ENCODE data around the gene FGF22. TPM values are rescaled to one million over a fixed set of nuclear protein-coding genes. Genes with fewer than 3 reads are reported as not detected.
A peak's percentile ranks its signal among the peaks of the same experiment; 100 is the strongest.

Gene FGF22
- total RNA-seq, 2 donors from 2014 or later: not detected

GRCh38 chr19:652467-653389, 13.0 kb downstream of the FGF22 start:
- H3K27ac ChIP-seq: no peak overlapping the region
- TF ChIP-seq CTCF (IDR thresholded peaks at IDR 0.05): no peak
- H3K9me3 ChIP-seq: no peaks in the 10 kb centered on the region
- H3K36me3 ChIP-seq: peaks cover 6% of the 10 kb centered on the region
- intact Hi-C loops (cut with DNase I): no loop called here
- no peak overlapping the region for H3K4me3 ChIP-seq
- no peak overlapping the region for H3K9ac ChIP-seq (ENCODE audit: low read depth in 2 of 2, low read length in 2 of 2)
- no peak for DNase-seq
- H3K4me1 ChIP-seq: no peaks in the 10 kb centered on the region
- H3K27me3 ChIP-seq: no peaks in the 10 kb centered on the region

- Histone ChIP-seq H3K36me3 (peaks cover 7% of the 10 kb centered on the region), H3K9ac (ENCODE audit: low read depth in 2 of 2, low read length in 2 of 2) (no peak overlapping the region), H3K9me3 (no peaks in the 10 kb centered on the region), H3K4me1 (peaks cover under 1% of the 10 kb centered on the region), H3K4me3 (no peak overlapping the region), H3K27me3 (no peaks in the 10 kb centered on the region), H3K27ac (no peak overlapping the region)
- intact Hi-C loops (cut with DNase I): no loop called here
- no peak for TF ChIP-seq CTCF (IDR thresholded peaks at IDR 0.05)
- DNase-seq: no peak
Observed at GRCh38 chr19:653425-653824, 13.7 kb downstream of the FGF22 start.

- no peak overlapping the region for H3K9ac ChIP-seq (ENCODE audit: low read depth in 2 of 2, low read length in 2 of 2)
- no peaks in the 10 kb centered on the region for H3K9me3 ChIP-seq
- intact Hi-C loops (cut with DNase I): no loop called here
- H3K27ac ChIP-seq: no peak overlapping the region
- no peak for DNase-seq
- no peak for TF ChIP-seq CTCF (IDR thresholded peaks at IDR 0.05)
- H3K36me3 ChIP-seq: peaks cover 10% of the 10 kb centered on the region
- no peaks in the 10 kb centered on the region for H3K27me3 ChIP-seq
- no peak overlapping the region for H3K4me3 ChIP-seq
- H3K4me1 ChIP-seq: peaks cover 23% of the 10 kb centered on the region
Observed at GRCh38 chr19:655691-656090, 16.0 kb downstream of the FGF22 start.

GRCh38 chr19:656751-657559, 17.3 kb downstream of the FGF22 start:
- Histone ChIP-seq H3K4me3 (no peak overlapping the region), H3K27ac (no peak overlapping the region), H3K9ac (ENCODE audit: low read depth in 2 of 2, low read length in 2 of 2) (no peak overlapping the region), H3K9me3 (no peaks in the 10 kb centered on the region), H3K4me1 (peaks cover 28% of the 10 kb centered on the region), H3K36me3 (peaks cover 10% of the 10 kb centered on the region), H3K27me3 (no peaks in the 10 kb centered on the region)
- TF ChIP-seq CTCF (IDR thresholded peaks at IDR 0.05): no peak
- intact Hi-C loops (cut with DNase I): no loop called here
- DNase-seq: no peak

GRCh38 chr19:657611-658010, 17.9 kb downstream of the FGF22 start:
- DNase-seq: no peak
- intact Hi-C loops (cut with DNase I): no loop called here
- peak overlapping the region in 1 of 2 donors; percentile 50 for H3K9ac ChIP-seq (ENCODE audit: low read depth in 2 of 2, low read length in 2 of 2)
- H3K4me3 ChIP-seq: no peak overlapping the region
- H3K4me1 ChIP-seq: peaks cover 28% of the 10 kb centered on the region
- H3K27me3 ChIP-seq: no peaks in the 10 kb centered on the region
- no peaks in the 10 kb centered on the region for H3K9me3 ChIP-seq
- no peak overlapping the region for H3K27ac ChIP-seq
- TF ChIP-seq CTCF (IDR thresholded peaks at IDR 0.05): no peak
- H3K36me3 ChIP-seq: peaks cover 10% of the 10 kb centered on the region

Measured in colonic mucosa (tissue), 4 donors.